ENCODE results near the gene USP22.

- TF ChIP-seq CTCF (IDR thresholded peaks at IDR 0.05) (no peak), SIN3A (IDR thresholded peaks at IDR 0.05; ENCODE audit: borderline replicate concordance, insufficient read depth, low read depth, low read length) (no peak), POLR2AphosphoS5 (IDR thresholded peaks at IDR 0.05; ENCODE audit: low read depth, low read length) (no peak), TCF7L2 (IDR thresholded peaks at IDR 0.05; ENCODE audit: low read depth, low read length) (no peak), REST (IDR thresholded peaks at IDR 0.05; ENCODE audit: insufficient read depth in 1 of 2, low read depth in 2 of 2, low read length in 1 of 2) (no peak)
Observed at GRCh38 chr17:20994779-20995149, 48.0 kb downstream of the USP22 start.
